ENCODE results near the gene FAM24B.

GRCh38 chr10:122894261-122894944 lies 15.0 kb upstream of the FAM24B start:
- TF ChIP-seq CTCF (IDR thresholded peaks at IDR 0.05): no peak
- TF ChIP-seq POLR2A (IDR thresholded peaks at IDR 0.05): no peak
- TF ChIP-seq EP300 (IDR thresholded peaks at IDR 0.05): no peak

All from upper lobe of left lung (tissue), 4 donors.